ENCODE data around the gene CD27.

Gene CD27

GRCh38 chr12:6407236-6407954, 37.4 kb upstream of the CD27 start (continued):
- TF ChIP-seq ZNF571 (tag by site-specific recombination; IDR thresholded peaks at IDR 0.05): no peak
- no peak for TF ChIP-seq ZNF157 (tag by site-specific recombination; IDR thresholded peaks at IDR 0.05)
- TF ChIP-seq PRDM6 (tag by site-specific recombination; IDR thresholded peaks at IDR 0.05): no peak
- no peak for TF ChIP-seq ZNF660 (tag by site-specific recombination; IDR thresholded peaks at IDR 0.05)
- no peak for TF ChIP-seq ZNF521 (tag by site-specific recombination; IDR thresholded peaks at IDR 0.05)
- TF ChIP-seq ZNF768 (tag by site-specific recombination; IDR thresholded peaks at IDR 0.05): no peak
- TF ChIP-seq ZNF302 (tag by site-specific recombination; IDR thresholded peaks at IDR 0.05; ENCODE audit: low read depth): no peak
- no peak for TF ChIP-seq OSR2 (tag by site-specific recombination; IDR thresholded peaks at IDR 0.05)
- no peak for TF ChIP-seq ZNF423 (tag by site-specific recombination; IDR thresholded peaks at IDR 0.05)
- TF ChIP-seq ZNF707 (tag by site-specific recombination; IDR thresholded peaks at IDR 0.05): no peak
- no peak for TF ChIP-seq ZNF677 (tag by site-specific recombination; IDR thresholded peaks at IDR 0.05)
- TF ChIP-seq ZNF777 (tag by site-specific recombination; IDR thresholded peaks at IDR 0.05; ENCODE audit: borderline replicate concordance): no peak
- TF ChIP-seq PRDM10 (tag by site-specific recombination; IDR thresholded peaks at IDR 0.05): no peak
- peak; percentile 76 for TF ChIP-seq ZBTB21 (tag by site-specific recombination; IDR thresholded peaks at IDR 0.05)
- TF ChIP-seq ZNF175 (tag by site-specific recombination; IDR thresholded peaks at IDR 0.05): no peak
- TF ChIP-seq ZNF292 (tag by site-specific recombination; IDR thresholded peaks at IDR 0.05; ENCODE audit: borderline replicate concordance, low read depth): peak; percentile 88
- TF ChIP-seq ZBTB44 (tag by site-specific recombination; IDR thresholded peaks at IDR 0.05): no peak
- TF ChIP-seq ZNF549 (tag by site-specific recombination; IDR thresholded peaks at IDR 0.05): no peak
- TF ChIP-seq ZNF629 (tag by site-specific recombination; IDR thresholded peaks at IDR 0.05): peak; percentile 67
- peak; percentile 77; the same call in 1 of the 2 replicates for TF ChIP-seq ZNF404 (tag by site-specific recombination; IDR thresholded peaks at IDR 0.05)
- peak; percentile 72; the same call in 1 of the 2 replicates for TF ChIP-seq ZNF639 (tag by site-specific recombination; IDR thresholded peaks at IDR 0.05)
- TF ChIP-seq SP2 (tag by site-specific recombination; IDR thresholded peaks at IDR 0.05): no peak
- no peak for TF ChIP-seq ZFP3 (tag by site-specific recombination; IDR thresholded peaks at IDR 0.05; ENCODE audit: low read depth)
- no peak for TF ChIP-seq HOXC10 (CRISPR knock-in tag; IDR thresholded peaks at IDR 0.05)
- peak; percentile 94 for TF ChIP-seq ZNF266 (tag by site-specific recombination; IDR thresholded peaks at IDR 0.05; ENCODE audit: low read depth)
- TF ChIP-seq ZNF184 (tag by site-specific recombination; IDR thresholded peaks at IDR 0.05): no peak
- no peak for TF ChIP-seq MEIS1 (CRISPR knock-in tag; IDR thresholded peaks at IDR 0.05; ENCODE audit: borderline replicate concordance)
- no peak for TF ChIP-seq ZNF280D (tag by site-specific recombination; IDR thresholded peaks at IDR 0.05)
- no peak for TF ChIP-seq ZNF561 (tag by site-specific recombination; IDR thresholded peaks at IDR 0.05; ENCODE audit: borderline replicate concordance)
- no peak for TF ChIP-seq ZNF843 (tag by site-specific recombination; IDR thresholded peaks at IDR 0.05)
